Natural killer cell (primary cell): ENCODE measurements around the gene PHF21A. TPM values are rescaled to one million over a fixed set of nuclear protein-coding genes. Genes with fewer than 3 reads are reported as not detected.
A peak's percentile ranks its signal among the peaks of the same experiment; 100 is the strongest.

ENCODE experiments used
- ATAC-seq, 3 donors: fragments of 150-1000 bp in 2 of 3; fragments of 200-7000 bp in 1 of 3; cut with Tn5 transposase; 1 replicate in 1 of 3; 2 replicates in 2 of 3; pipeline ENCODE4 v1.10.0; 2021; ENCODE audit warnings: mild to moderate bottlenecking in 2 of 3, moderate library complexity in 2 of 3
- DNase-seq, 2 donors: peaks; one replicate each; pipeline versions ENCODE4 v3.0.0 to v3.0.0-alpha.2; 2013 to 2021; ENCODE audit warnings: mixed read lengths in 1 of 2
- H3K27ac ChIP-seq: one replicate; pipeline ENCODE4 v1.5.1; 2013; ENCODE audit warnings: mild to moderate bottlenecking, low read length
- H3K27me3 ChIP-seq: one replicate; pipeline ENCODE4 v1.6.1; 2013; ENCODE audit warnings: low read length; ENCODE audit not compliant: control insufficient read depth, insufficient read depth
- H3K36me3 ChIP-seq: one replicate; pipeline ENCODE4 v1.6.1; 2013; ENCODE audit warnings: low read length; ENCODE audit not compliant: control insufficient read depth, insufficient read depth
- H3K4me1 ChIP-seq: one replicate; pipeline ENCODE4 v1.6.1; 2013; ENCODE audit warnings: low read length; ENCODE audit not compliant: control insufficient read depth, insufficient read depth
- H3K4me3 ChIP-seq: one replicate; pipeline ENCODE4 v1.5.1; 2013; ENCODE audit warnings: low read length
- H3K9me3 ChIP-seq: one replicate; pipeline ENCODE4 v1.6.1; 2013; ENCODE audit warnings: low read length; ENCODE audit not compliant: control insufficient read depth, insufficient read depth
- H3K27ac Mint-ChIP-seq, 2 donors: one replicate each; pipeline ENCODE4 v1.8.0; 2022; ENCODE audit warnings: mild to moderate bottlenecking in 2 of 2, mixed read lengths in 2 of 2, moderate library complexity in 1 of 2
- H3K27me3 Mint-ChIP-seq, 2 donors: one replicate each; pipeline ENCODE4 v1.8.0; 2022; ENCODE audit warnings: low read depth in 2 of 2, mixed read lengths in 2 of 2
- H3K36me3 Mint-ChIP-seq: one replicate; pipeline ENCODE4 v1.8.0; 2022; ENCODE audit warnings: mixed read lengths
- H3K4me1 Mint-ChIP-seq, 2 donors: one replicate each; pipeline ENCODE4 v1.8.0; 2022; ENCODE audit warnings: mixed read lengths in 2 of 2
- H3K4me3 Mint-ChIP-seq: one replicate; pipeline ENCODE4 v1.8.0; 2022; ENCODE audit warnings: mild to moderate bottlenecking, moderate library complexity, mixed read lengths
- H3K9me3 Mint-ChIP-seq, 2 donors: one replicate each; pipeline ENCODE4 v1.8.0; 2022; ENCODE audit warnings: mixed read lengths in 2 of 2
- WGBS: methylation state at CpG from one replicate; pipeline ENCODE4 v1.1.7; 2013; ENCODE audit warnings: missing lambda C conversion rate; ENCODE audit not compliant: insufficient coverage; 5-methylcytosine and 5-hydroxymethylcytosine counted together
- intact Hi-C: fragments of 100-400 bp; cut with micrococcal nuclease; formaldehyde crosslinking; loops from one replicate; pipeline ENCODE4 v1.14.2; 2022
- total RNA-seq, 4 donors: library from RNA; stranded (reverse); fragments of 120-200 nt in 1 of 4; gene quantifications; one replicate each; pipeline versions ENCODE4 v1.2.3 to v1.2.4, GENCODE V29; 2013 to 2022
- TF ChIP-seq, protein P1 (sequence below): fragments of 200-600 bp; IDR thresholded peaks from one replicate; pipeline ENCODE4 v1.8.0; 2022; ENCODE audit warnings: antibody characterized with exemption

Gene PHF21A
- total RNA-seq, 3 donors from 2014 or later (not counting 1 experiment from before 2014, with no cell fraction given): 138 to 147 (median 139) TPM

DNA sequence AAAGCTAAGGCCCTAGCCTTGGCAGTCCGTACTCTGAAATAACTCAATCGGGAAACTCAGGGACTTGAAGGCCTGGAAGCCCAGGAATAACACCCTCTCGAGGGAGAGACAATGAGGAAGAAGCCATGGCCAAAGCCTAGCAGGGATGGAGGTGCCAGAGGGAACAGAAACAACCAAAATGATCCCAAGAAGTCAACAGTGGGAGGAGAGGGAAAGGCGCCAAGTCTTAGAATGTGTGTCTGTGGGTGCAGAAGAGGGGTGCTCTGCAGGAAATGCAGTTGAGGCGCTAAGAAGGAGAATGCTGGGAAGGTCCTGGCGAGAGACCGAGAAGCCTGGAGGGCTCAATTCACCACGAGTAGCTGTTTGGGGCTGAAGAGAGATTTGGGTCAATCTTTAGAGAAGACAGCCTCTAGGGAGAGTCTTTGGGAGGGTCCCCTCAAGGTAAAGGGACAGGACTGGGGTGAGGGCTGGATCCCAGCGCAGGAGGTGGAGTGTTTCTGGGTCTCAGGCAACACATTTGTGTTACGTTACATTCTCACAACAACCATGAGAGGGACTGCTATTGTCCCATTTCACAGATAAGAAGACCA, 236.6 kb downstream of the PHF21A start:
- ATAC-seq (no peak), DNase-seq (no peak)
- peaks cover 20% of the 10 kb centered on the region for H3K36me3 ChIP-seq
- Mint-ChIP-seq H3K4me1 (peaks cover 12 to 16% of the 10 kb centered on the region in 2 donors), H3K9me3 (no peaks in the 10 kb centered on the region), H3K27ac (peak overlapping the region; percentile 34 to 38), H3K27me3 (peaks cover 0 to 10% of the 10 kb centered on the region in 2 donors), H3K4me3 (peak overlapping the region; percentile 79), H3K36me3 (no peaks in the 10 kb centered on the region)
- no peak overlapping the region for H3K27ac ChIP-seq
- H3K27me3 ChIP-seq: peaks cover 5% of the 10 kb centered on the region
- H3K9me3 ChIP-seq: no peaks in the 10 kb centered on the region
- 94% methylated on average over 10 of the region's 10 CpGs for WGBS
- H3K4me1 ChIP-seq: peaks cover 12% of the 10 kb centered on the region
- intact Hi-C loops: no loop called here
- TF ChIP-seq, protein P1, sequence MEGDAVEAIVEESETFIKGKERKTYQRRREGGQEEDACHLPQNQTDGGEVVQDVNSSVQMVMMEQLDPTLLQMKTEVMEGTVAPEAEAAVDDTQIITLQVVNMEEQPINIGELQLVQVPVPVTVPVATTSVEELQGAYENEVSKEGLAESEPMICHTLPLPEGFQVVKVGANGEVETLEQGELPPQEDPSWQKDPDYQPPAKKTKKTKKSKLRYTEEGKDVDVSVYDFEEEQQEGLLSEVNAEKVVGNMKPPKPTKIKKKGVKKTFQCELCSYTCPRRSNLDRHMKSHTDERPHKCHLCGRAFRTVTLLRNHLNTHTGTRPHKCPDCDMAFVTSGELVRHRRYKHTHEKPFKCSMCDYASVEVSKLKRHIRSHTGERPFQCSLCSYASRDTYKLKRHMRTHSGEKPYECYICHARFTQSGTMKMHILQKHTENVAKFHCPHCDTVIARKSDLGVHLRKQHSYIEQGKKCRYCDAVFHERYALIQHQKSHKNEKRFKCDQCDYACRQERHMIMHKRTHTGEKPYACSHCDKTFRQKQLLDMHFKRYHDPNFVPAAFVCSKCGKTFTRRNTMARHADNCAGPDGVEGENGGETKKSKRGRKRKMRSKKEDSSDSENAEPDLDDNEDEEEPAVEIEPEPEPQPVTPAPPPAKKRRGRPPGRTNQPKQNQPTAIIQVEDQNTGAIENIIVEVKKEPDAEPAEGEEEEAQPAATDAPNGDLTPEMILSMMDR: no peak
- no peak overlapping the region for H3K4me3 ChIP-seq

Other genes with a start within 250 kb of the PHF21A start
- gene MAPK8IP1, start 235.8 kb downstream of the PHF21A start, total RNA-seq: 10 to 100 TPM in 2 of 3 donors, 1 to 10 TPM in 1; 9.7 to 21.5 (median 13.9) TPM
- 1 to 10 TPM; 3.7 to 6.8 (median 3.9) TPM for gene FREY1, start 214.2 kb downstream of the PHF21A start, total RNA-seq
- 10 to 100 TPM; 61.3 to 75.8 (median 67.6) TPM for gene PEX16, start 203.6 kb downstream of the PHF21A start, total RNA-seq
- 1 to 10 TPM in 2 of 3 donors, under 1 TPM in 1; 0.40 to 1.7 (median 1.0) TPM for gene LARGE2, start 198.8 kb downstream of the PHF21A start, total RNA-seq
- not detected for gene CREB3L1, start 156.2 kb upstream of the PHF21A start, total RNA-seq
- 100 to 1,000 TPM; 307 to 377 (median 350) TPM for gene DGKZ, start 226.0 kb upstream of the PHF21A start, total RNA-seq